Fibroblast of villous mesenchyme (primary cell): ENCODE results near the gene MAGI1. TPM values are rescaled to one million over a fixed set of nuclear protein-coding genes. Genes with fewer than 3 reads are reported as not detected.

Source experiments
- DNase-seq: peaks from one replicate; pipeline ENCODE4 v3.0.0-alpha.2; 2010; ENCODE audit warnings: low read depth
- H3K4me3 ChIP-seq: 2 replicates; pipeline ENCODE4 v1.5.1; 2011; ENCODE audit warnings: low read depth, mild to moderate bottlenecking, low read length
- CTCF ChIP-seq: IDR thresholded peaks from 2 replicates; pipeline ENCODE4 v1.5.1; 2012; ENCODE audit warnings: low read depth, mild to moderate bottlenecking, low read length; ENCODE audit not compliant: insufficient read depth
- total RNA-seq: library from RNA; depleted of rRNA; stranded (reverse); fragments of >200 nt; gene quantifications from 2 replicates; pipeline ENCODE4 v1.2.3, GENCODE V29; 2012

Gene MAGI1
- total RNA-seq, 1 donor: 20.7 TPM

- TF ChIP-seq CTCF: no peak
- H3K4me3 ChIP-seq: no peak overlapping the region
- DNase-seq: no peak
These were observed 619.5 kb downstream of the MAGI1 start for GRCh38 chr3:65419233-65419632.

DNA sequence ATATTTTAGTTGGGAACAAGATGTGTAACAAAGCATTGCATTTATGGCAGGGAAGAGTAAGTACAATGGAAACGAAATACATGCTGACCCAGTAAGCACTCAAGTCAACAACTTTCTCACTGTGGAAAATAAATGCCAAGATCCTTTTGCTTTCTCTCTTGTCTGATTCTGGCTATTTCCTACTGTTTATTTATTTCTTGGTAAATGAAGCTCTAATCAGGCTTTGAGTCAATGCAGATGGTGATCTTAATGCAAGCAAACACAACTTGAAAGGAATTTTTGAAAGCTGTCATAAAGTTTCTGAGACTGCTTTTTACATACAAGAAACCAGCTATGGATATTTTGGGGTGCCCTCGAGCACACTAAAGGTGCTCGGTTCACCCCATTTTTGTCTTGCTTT lies 624.8 kb downstream of the MAGI1 start:
- TF ChIP-seq CTCF: no peak
- no peak for DNase-seq
- no peak overlapping the region for H3K4me3 ChIP-seq

DNA sequence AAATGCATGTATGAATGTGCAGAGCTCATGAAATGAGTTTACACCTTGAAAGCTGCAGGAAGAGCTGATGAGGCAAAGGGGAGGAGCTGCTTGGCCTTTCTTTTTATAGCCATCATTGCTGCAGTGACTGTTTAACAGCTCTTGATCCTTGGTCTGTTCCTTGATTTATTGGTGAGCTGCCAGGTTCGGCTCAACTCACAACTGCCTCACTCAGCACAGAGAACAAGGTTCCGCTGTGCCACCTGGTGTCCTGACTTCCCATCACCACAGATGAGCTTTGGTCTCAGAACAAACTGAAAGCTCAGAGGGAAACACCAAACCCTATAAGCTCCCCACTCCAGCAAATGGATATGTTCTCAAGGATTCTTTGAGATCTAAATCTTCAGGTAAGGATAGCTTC lies 626.1 kb downstream of the MAGI1 start:
- peak; percentile 12 for DNase-seq
- TF ChIP-seq CTCF: no peak
- no peak overlapping the region for H3K4me3 ChIP-seq

GRCh38 chr3:65411367-65411766 lies 627.4 kb downstream of the MAGI1 start:
- no peak for TF ChIP-seq CTCF
- DNase-seq: no peak
- no peak overlapping the region for H3K4me3 ChIP-seq

DNA sequence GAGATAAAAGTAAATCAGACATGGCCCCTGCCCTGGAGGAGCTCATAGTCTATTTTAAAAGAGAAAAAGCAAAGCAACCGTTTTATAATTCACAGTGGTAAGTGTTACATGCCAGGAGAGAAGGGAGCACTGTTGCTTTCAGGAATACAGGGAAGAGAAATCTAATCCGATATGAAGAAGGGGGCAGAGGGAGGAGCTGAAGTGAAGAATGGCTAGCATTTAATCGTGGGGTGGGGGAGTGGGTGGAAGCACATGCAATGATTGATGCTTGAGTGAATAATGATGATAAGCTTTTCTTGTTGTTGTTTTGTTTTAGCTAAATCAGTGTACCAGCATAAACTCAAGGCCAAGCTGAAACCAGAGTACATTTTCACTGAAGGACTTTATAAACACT lies 629.5 kb downstream of the MAGI1 start:
- no peak overlapping the region for H3K4me3 ChIP-seq
- TF ChIP-seq CTCF: no peak
- no peak for DNase-seq

DNA sequence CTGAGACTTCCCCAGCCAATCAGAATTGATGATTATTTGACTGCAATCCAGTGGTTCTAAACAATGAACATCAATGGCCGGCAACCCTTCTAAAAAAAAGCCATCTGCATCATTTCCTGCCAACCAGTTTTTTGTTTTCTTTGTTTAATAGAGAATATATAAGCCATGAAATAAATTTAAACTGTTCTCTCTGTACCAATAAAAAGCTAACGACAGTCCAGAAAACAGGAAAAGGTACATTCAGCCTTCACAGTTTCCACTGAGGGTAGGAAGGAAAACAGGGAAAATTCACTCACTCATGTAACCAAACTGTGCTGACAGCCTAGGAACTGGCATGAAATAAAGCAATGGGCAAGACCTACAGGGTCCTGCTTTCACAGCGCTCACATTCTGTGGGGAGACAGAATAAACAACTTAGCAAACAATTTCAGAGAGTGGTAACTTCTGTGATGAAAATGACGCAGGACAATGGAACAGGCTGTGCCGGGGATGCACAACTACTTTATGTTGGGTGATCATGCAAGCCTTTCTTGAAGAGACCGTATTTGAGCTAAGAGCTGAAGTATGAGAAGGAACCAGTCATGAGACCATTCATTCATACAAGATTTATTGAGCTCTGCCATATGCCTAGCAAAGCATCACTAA lies 630.1 kb downstream of the MAGI1 start:
- no peak for DNase-seq
- no peak overlapping the region for H3K4me3 ChIP-seq
- no peak for TF ChIP-seq CTCF

GRCh38 chr3:65406470-65406869 lies 632.2 kb downstream of the MAGI1 start:
- peak; percentile 85 for DNase-seq
- no peak for TF ChIP-seq CTCF
- no peak overlapping the region for H3K4me3 ChIP-seq
